A673 (cell line): ENCODE data around the gene PI16.

Source experiments
- EZH2 ChIP-seq: fragments of 200-600 bp; sonication (generic); IDR thresholded peaks from 2 replicates; pipeline ENCODE4 v1.6.1; 2017; ENCODE audit warnings: borderline replicate concordance, low read depth, mild to moderate bottlenecking, mixed read lengths, antibody characterized with exemption, low read length; ENCODE audit not compliant: poor library complexity, severe bottlenecking
- TF ChIP-seq, protein P1 (sequence below): fragments of 300-800, 200-600 bp; sonication (generic); conservative IDR thresholded peaks from 2 replicates; pipeline ENCODE4 v1.5.1; 2017; ENCODE audit warnings: low read depth, mild to moderate bottlenecking, antibody characterized with exemption, low read length, moderate library complexity, mixed read lengths

- TF ChIP-seq, protein P1, sequence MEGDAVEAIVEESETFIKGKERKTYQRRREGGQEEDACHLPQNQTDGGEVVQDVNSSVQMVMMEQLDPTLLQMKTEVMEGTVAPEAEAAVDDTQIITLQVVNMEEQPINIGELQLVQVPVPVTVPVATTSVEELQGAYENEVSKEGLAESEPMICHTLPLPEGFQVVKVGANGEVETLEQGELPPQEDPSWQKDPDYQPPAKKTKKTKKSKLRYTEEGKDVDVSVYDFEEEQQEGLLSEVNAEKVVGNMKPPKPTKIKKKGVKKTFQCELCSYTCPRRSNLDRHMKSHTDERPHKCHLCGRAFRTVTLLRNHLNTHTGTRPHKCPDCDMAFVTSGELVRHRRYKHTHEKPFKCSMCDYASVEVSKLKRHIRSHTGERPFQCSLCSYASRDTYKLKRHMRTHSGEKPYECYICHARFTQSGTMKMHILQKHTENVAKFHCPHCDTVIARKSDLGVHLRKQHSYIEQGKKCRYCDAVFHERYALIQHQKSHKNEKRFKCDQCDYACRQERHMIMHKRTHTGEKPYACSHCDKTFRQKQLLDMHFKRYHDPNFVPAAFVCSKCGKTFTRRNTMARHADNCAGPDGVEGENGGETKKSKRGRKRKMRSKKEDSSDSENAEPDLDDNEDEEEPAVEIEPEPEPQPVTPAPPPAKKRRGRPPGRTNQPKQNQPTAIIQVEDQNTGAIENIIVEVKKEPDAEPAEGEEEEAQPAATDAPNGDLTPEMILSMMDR: no peak
- TF ChIP-seq EZH2: no peak
These were observed 51.5 kb downstream of the PI16 start for GRCh38 chr6:37005827-37006567.
